OCI-LY1 (cell line): ENCODE data around the gene ALDH3B2.

ENCODE experiments used
- EZH2 ChIP-seq: fragments of 200-600 bp; sonication (generic), shearing (Covaris generic); IDR thresholded peaks from 2 replicates; pipeline ENCODE4 v1.8.0; 2017; ENCODE audit warnings: borderline replicate concordance, mixed run types, mild to moderate bottlenecking, antibody characterized with exemption, low read length, moderate library complexity, mixed read lengths
- TF ChIP-seq, protein P1 (sequence below): fragments of 200-600 bp; sonication (generic), shearing (Covaris generic); IDR thresholded peaks from 2 replicates; pipeline ENCODE4 v1.5.1; 2017; ENCODE audit warnings: mild to moderate bottlenecking, antibody characterized with exemption, low read length, moderate library complexity, mixed read lengths

DNA sequence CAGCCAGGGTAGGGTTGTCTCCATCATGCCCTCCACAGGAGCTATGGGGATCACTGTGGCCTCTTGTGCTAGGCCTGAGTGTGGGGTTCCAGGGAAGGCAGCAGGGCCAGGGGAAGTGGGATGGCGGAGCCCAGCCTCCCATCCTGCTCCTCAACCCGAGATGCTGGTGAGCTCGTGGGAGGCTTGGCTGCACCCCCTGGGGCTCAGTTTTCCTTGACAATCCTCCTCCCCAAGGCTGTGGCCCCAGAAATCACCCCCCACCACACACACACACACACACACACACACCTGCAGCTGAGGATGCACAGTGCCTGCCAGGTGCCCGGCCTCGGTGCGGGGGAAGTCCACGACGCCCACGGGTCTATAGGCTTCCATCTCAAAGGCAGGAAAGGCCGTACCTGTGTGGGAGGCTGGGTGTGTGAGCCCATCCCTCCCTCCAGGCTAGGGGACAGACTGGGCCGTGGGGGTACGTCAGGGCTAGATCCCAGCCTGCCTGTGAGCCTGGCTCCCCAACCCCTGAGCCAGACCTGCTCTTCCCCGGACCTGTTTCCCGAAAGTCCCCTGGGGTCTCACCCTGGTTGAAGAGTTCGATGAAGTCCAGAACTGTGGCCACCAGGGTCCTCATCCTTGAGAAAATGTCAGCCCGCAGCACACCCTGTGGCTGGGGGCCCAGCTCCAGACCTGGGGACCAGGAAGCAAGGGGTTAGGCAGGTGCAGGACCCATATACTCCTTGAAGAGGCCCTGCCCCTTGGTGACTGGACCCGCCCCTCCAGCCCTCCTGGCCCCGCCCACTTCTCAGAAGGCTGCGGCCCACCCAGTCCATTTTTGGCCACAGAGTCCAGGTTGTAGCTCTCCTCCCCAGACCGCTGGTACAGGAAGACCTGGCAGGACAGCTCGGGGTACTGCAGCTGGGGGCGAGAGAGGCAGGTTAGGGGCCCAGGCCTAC is 29.7 kb downstream of the ALDH3B2 start:
- no peak for TF ChIP-seq EZH2
- TF ChIP-seq, protein P1, sequence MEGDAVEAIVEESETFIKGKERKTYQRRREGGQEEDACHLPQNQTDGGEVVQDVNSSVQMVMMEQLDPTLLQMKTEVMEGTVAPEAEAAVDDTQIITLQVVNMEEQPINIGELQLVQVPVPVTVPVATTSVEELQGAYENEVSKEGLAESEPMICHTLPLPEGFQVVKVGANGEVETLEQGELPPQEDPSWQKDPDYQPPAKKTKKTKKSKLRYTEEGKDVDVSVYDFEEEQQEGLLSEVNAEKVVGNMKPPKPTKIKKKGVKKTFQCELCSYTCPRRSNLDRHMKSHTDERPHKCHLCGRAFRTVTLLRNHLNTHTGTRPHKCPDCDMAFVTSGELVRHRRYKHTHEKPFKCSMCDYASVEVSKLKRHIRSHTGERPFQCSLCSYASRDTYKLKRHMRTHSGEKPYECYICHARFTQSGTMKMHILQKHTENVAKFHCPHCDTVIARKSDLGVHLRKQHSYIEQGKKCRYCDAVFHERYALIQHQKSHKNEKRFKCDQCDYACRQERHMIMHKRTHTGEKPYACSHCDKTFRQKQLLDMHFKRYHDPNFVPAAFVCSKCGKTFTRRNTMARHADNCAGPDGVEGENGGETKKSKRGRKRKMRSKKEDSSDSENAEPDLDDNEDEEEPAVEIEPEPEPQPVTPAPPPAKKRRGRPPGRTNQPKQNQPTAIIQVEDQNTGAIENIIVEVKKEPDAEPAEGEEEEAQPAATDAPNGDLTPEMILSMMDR = no peak
